Endothelial cell (in vitro differentiated cells): ENCODE measurements around the gene AGBL3. TPM values are rescaled to one million over a fixed set of nuclear protein-coding genes. Genes with fewer than 3 reads are reported as not detected.

Experiments
- DNase-seq: peaks from one replicate; pipeline ENCODE4 v3.0.0; 2021; ENCODE audit warnings: low spot score
- H3K27ac Mint-ChIP-seq: one replicate; pipeline ENCODE4 v1.8.0; 2021; ENCODE audit warnings: mixed read lengths, inconsistent platforms; ENCODE audit not compliant: unreplicated experiment
- H3K27me3 Mint-ChIP-seq: one replicate; pipeline ENCODE4 v1.8.0; 2021; ENCODE audit warnings: mild to moderate bottlenecking, moderate library complexity, mixed read lengths, inconsistent platforms; ENCODE audit not compliant: unreplicated experiment
- H3K36me3 Mint-ChIP-seq: one replicate; pipeline ENCODE4 v1.8.0; 2021; ENCODE audit warnings: mild to moderate bottlenecking, low read depth, mixed read lengths, inconsistent platforms; ENCODE audit not compliant: unreplicated experiment
- H3K4me1 Mint-ChIP-seq: one replicate; pipeline ENCODE4 v1.8.0; 2021; ENCODE audit warnings: mild to moderate bottlenecking, mixed read lengths, inconsistent platforms; ENCODE audit not compliant: unreplicated experiment
- H3K4me3 Mint-ChIP-seq: one replicate; pipeline ENCODE4 v1.8.0; 2021; ENCODE audit warnings: mild to moderate bottlenecking, mixed read lengths, inconsistent platforms; ENCODE audit not compliant: unreplicated experiment
- H3K9me3 Mint-ChIP-seq: one replicate; pipeline ENCODE4 v1.8.0; 2021; ENCODE audit warnings: mixed read lengths, inconsistent platforms; ENCODE audit not compliant: unreplicated experiment
- total RNA-seq: library from RNA; stranded (reverse); fragmentation: NEBNext Ultra II Directional; extraction: Animal tissue kit (Norgen Biotek cat#: 25700); gene quantifications from one replicate; pipeline ENCODE4 v1.2.1, GENCODE V29; 2021; ENCODE audit not compliant: unreplicated experiment
- TF ChIP-seq, protein P1 (sequence below): fragments of 200-600 bp; sonication (generic); IDR thresholded peaks from one replicate; pipeline ENCODE4 v1.5.0; 2021; ENCODE audit warnings: antibody characterized with exemption; ENCODE audit not compliant: unreplicated experiment

The AGBL3 gene
- total RNA-seq, 1 donor from 2014 or later, result 3.0 TPM

DNA sequence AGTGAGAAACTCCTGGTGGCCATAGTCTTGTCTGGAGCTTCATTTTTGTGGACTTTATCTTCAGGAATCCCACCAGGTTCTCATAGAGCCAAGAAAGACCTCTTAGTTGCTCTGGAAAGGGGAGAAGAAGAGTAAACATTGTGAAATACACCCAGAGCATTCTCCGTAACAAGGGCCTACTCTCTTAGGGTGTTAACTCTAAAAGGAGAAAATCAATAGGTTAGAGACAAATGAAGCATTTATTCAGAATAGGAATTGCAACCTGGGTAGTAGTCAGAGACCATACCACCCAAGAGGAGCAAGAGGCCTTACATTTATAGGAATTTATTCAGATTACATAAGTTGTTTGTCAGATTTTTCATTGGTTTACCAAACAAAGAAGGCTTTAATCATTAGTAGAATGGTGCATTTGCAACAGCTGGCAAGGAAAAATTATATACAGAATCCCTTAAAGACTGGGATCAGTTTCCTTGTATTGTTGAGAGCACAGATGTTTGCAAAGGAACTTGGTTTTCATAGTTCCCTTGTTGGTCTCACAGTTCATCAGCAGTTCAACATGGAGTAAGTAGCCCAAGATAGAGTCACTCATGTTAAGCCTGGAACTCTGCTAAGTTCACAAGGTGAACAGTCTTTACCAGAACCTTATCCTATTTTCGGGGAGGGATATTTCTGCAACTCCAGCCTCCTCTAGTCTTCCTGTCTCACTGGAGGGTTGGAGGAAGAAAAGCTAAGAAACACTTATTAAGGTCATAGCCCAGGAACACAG, 108.3 kb downstream of the AGBL3 start:
- H3K36me3 Mint-ChIP-seq, result peaks cover 4% of the 10 kb centered on the region

DNA sequence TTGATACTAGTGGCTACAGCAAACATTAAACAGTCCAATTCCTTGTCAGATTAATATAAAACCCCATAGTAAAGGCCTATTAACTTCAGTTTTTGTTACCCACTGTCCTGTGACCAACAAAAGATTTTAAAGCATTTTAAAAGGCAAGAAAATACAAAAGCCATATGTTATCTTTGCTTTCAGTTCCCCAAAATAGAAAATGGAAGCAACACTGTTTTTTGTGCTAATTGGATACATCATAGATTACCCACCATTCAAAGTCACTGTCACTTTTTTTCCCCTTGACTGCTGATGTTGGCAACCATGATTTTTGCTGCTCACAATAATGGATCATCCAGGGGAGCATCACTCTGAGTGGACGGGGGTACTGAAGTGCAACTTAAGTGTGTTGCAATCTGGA, 109.1 kb downstream of the AGBL3 start:
- TF ChIP-seq, protein P1, sequence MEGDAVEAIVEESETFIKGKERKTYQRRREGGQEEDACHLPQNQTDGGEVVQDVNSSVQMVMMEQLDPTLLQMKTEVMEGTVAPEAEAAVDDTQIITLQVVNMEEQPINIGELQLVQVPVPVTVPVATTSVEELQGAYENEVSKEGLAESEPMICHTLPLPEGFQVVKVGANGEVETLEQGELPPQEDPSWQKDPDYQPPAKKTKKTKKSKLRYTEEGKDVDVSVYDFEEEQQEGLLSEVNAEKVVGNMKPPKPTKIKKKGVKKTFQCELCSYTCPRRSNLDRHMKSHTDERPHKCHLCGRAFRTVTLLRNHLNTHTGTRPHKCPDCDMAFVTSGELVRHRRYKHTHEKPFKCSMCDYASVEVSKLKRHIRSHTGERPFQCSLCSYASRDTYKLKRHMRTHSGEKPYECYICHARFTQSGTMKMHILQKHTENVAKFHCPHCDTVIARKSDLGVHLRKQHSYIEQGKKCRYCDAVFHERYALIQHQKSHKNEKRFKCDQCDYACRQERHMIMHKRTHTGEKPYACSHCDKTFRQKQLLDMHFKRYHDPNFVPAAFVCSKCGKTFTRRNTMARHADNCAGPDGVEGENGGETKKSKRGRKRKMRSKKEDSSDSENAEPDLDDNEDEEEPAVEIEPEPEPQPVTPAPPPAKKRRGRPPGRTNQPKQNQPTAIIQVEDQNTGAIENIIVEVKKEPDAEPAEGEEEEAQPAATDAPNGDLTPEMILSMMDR, result no peak
- H3K27ac Mint-ChIP-seq, result no peak overlapping the region
- H3K4me3 Mint-ChIP-seq, result no peak overlapping the region
- no peaks in the 10 kb centered on the region for H3K9me3 Mint-ChIP-seq
- no peak for DNase-seq
- H3K27me3 Mint-ChIP-seq, result no peaks in the 10 kb centered on the region
- H3K36me3 Mint-ChIP-seq, result peaks cover 4% of the 10 kb centered on the region
- H3K4me1 Mint-ChIP-seq, result peaks cover 13% of the 10 kb centered on the region

More for the DNA sequence above, 108.3 kb downstream of the AGBL3 start:
- Mint-ChIP-seq H3K4me3 (no peak overlapping the region), H3K27ac (no peak overlapping the region), H3K4me1 (peaks cover 13% of the 10 kb centered on the region), H3K27me3 (no peaks in the 10 kb centered on the region), H3K9me3 (no peaks in the 10 kb centered on the region)
- no peak for DNase-seq
- TF ChIP-seq, protein P1, result no peak

DNA sequence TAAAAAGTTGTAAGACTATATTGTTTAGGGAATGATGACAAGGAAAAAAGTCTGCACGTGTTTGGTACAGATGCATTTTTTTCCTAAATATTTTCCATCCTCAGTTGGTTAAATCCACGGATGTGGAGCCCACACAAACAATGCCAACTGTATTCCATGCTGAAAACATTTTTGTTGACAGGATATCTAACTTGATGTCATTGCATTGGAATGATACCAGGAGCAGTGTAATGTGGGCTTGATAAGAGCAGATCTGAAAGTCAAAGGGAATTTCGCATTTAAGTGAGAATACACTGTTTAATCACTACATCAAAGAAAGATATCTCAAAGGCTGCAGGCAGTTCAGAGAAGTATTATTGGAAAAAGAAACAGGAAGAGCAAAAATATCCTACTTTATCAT, 112.1 kb downstream of the AGBL3 start:
- Mint-ChIP-seq H3K4me1 (peaks cover 13% of the 10 kb centered on the region), H3K27me3 (no peaks in the 10 kb centered on the region), H3K27ac (no peak overlapping the region), H3K9me3 (no peaks in the 10 kb centered on the region), H3K4me3 (no peak overlapping the region), H3K36me3 (no peaks in the 10 kb centered on the region)
- TF ChIP-seq, protein P1, result no peak
- DNase-seq, result no peak

DNA sequence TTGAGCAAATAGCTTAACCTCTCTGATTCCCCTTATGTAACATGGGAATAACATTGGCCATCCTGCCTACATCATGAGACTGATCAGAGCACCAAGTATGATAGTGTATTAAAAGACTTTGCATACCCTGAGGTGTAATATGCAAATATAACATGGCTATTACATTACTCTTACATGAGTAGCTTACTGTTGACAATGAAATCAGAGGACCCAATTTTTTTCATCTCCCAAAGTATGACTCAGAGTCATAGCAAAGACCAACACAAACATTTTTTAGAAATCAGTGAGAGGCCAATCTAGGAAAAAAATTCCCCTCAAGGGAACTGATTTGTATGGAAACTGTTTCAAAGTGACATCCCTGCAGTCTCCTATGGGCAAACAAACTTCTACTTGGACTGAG, 114.5 kb downstream of the AGBL3 start:
- TF ChIP-seq, protein P1, result no peak
- Mint-ChIP-seq H3K9me3 (no peaks in the 10 kb centered on the region), H3K4me3 (no peak overlapping the region), H3K4me1 (peaks cover 3% of the 10 kb centered on the region), H3K27ac (no peak overlapping the region), H3K27me3 (no peaks in the 10 kb centered on the region), H3K36me3 (no peaks in the 10 kb centered on the region)
- DNase-seq, result no peak

DNA sequence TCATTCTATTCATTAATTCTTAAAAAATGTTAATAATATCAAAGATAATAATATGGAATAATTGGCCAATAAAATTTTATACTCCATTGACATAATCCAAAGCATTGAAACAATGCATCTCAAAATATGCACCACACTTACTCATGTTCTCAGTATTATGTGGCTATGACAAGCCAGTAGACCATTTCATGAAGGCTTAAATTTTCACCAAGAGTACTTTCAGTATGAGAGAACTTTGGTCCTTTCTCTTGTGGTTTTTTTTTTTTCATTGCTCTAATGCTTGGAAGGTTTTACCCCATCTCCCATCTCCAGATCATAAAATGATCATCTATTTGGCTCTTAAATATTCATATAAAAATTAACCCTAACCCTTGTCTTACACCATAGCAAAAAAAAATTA, 116.1 kb downstream of the AGBL3 start:
- no peak overlapping the region for H3K27ac Mint-ChIP-seq
- no peak for DNase-seq
- no peaks in the 10 kb centered on the region for H3K27me3 Mint-ChIP-seq
- no peaks in the 10 kb centered on the region for H3K9me3 Mint-ChIP-seq
- H3K36me3 Mint-ChIP-seq, result no peaks in the 10 kb centered on the region
- peaks cover 3% of the 10 kb centered on the region for H3K4me1 Mint-ChIP-seq
- TF ChIP-seq, protein P1, result no peak
- no peak overlapping the region for H3K4me3 Mint-ChIP-seq
